Measurements from ENCODE around the gene AIFM3.

GRCh38 chr22:21012446-21013407, 45.7 kb downstream of the AIFM3 start:
- no peak for TF ChIP-seq CTCF (IDR thresholded peaks at IDR 0.05)
- TF ChIP-seq EZH2 (IDR thresholded peaks at IDR 0.05; ENCODE audit: borderline replicate concordance, insufficient read depth, low read depth, low read length, poor library complexity, severe bottlenecking), result no peak
